IMR-90 (cell line): Measurements from ENCODE around the gene PDGFA. TPM values are rescaled to one million over a fixed set of nuclear protein-coding genes. Genes with fewer than 3 reads are reported as not detected.

Experiments
- ATAC-seq: fragments of 200-7000 bp; cut with Tn5 transposase; 2 replicates; pipeline ENCODE4 v1.9.1; 2020; ENCODE audit warnings: low read depth, mild to moderate bottlenecking, moderate library complexity
- BruUV-seq: library from RNA; stranded (reverse); fragments of 400-500 nt; replicated peaks from 2 replicates; lab custom pipeline; 2021; lab: Mats Ljungman, UMichigan
- CTCF ChIA-PET: fragments of 300-600 bp; formaldehyde crosslinking; extraction: SDS; loops from one replicate; lab custom pipeline; 2021; ENCODE audit warnings: antibody characterized with exemption; lab: Yijun Ruan, JAX
- POLR2A ChIA-PET: fragments of 300-600 bp; sonication (Branson Sonifier 250); formaldehyde crosslinking; loops from one replicate; lab custom pipeline; 2022; ENCODE audit warnings: antibody characterized with exemption; ENCODE audit not compliant: unreplicated experiment; lab: Charles Lee
- DNase-seq: peaks from one replicate; pipeline ENCODE4 v3.0.0; 2013
- H2AFZ ChIP-seq: replicated peaks from 2 replicates; pipeline ENCODE3; 2013; ENCODE audit warnings: low read length, mild to moderate bottlenecking; ENCODE audit not compliant: poor library complexity
- H2AK5ac ChIP-seq: 2 replicates; pipeline ENCODE4 v1.6.1; 2013; ENCODE audit warnings: low read depth, low read length, inconsistent platforms
- H2AK9ac ChIP-seq: replicated peaks from 2 replicates; pipeline ENCODE3; 2013; ENCODE audit warnings: mild to moderate bottlenecking, low read depth, low read length, moderate library complexity; ENCODE audit not compliant: poor library complexity
- H2BK120ac ChIP-seq: 2 replicates; pipeline ENCODE4 v1.6.1; 2013; ENCODE audit warnings: low read depth, low read length, inconsistent platforms
- H2BK15ac ChIP-seq: 3 replicates; pipeline ENCODE4 v1.6.1; 2013; ENCODE audit warnings: low read depth, low read length, inconsistent platforms
- H2BK20ac ChIP-seq: 2 replicates; pipeline ENCODE4 v1.6.1; 2013; ENCODE audit warnings: low read depth, mild to moderate bottlenecking, inconsistent platforms, low read length, moderate library complexity
- H2BK5ac ChIP-seq: 2 replicates; pipeline ENCODE4 v1.6.1; 2013; ENCODE audit warnings: mild to moderate bottlenecking, low read depth, low read length, inconsistent platforms; ENCODE audit not compliant: poor library complexity, severe bottlenecking
- H3K14ac ChIP-seq: replicated peaks from 2 replicates; pipeline ENCODE4 v1.6.1; 2013; ENCODE audit warnings: low read depth, low read length, inconsistent platforms
- H3K18ac ChIP-seq: 2 replicates; pipeline ENCODE4 v1.6.1; 2013; ENCODE audit warnings: low read depth, low read length, control low read depth
- H3K23ac ChIP-seq: 2 replicates; pipeline ENCODE4 v1.6.1; 2013; ENCODE audit warnings: low read depth, low read length, inconsistent platforms
- H3K27ac ChIP-seq: 2 replicates; pipeline ENCODE4 v1.5.1; 2013; ENCODE audit warnings: mild to moderate bottlenecking, control low read depth, low read length; ENCODE audit not compliant: insufficient read depth
- H3K27me3 ChIP-seq: 2 replicates; pipeline ENCODE4 v1.6.1; 2013; ENCODE audit warnings: low read length; ENCODE audit not compliant: control insufficient read depth, insufficient read depth
- H3K36me3 ChIP-seq: 2 replicates; pipeline ENCODE4 v1.6.1; 2013; ENCODE audit warnings: low read length, mixed read lengths; ENCODE audit not compliant: control insufficient read depth, insufficient read depth
- H3K4ac ChIP-seq: 2 replicates; pipeline ENCODE4 v1.6.1; 2013; ENCODE audit warnings: low read depth, low read length, inconsistent platforms
- H3K4me1 ChIP-seq: 2 replicates; pipeline ENCODE4 v1.6.1; 2013; ENCODE audit warnings: low read length, mixed read lengths; ENCODE audit not compliant: control insufficient read depth, insufficient read depth
- H3K4me2 ChIP-seq: 2 replicates; pipeline ENCODE4 v1.6.1; 2013; ENCODE audit warnings: low read depth, mild to moderate bottlenecking, control low read depth, low read length, moderate library complexity
- H3K4me3 ChIP-seq: 2 replicates; pipeline ENCODE4 v1.5.1; 2013; ENCODE audit warnings: low read depth, mild to moderate bottlenecking, control low read depth, low read length, moderate library complexity; ENCODE audit not compliant: insufficient read depth
- H3K56ac ChIP-seq: 2 replicates; pipeline ENCODE4 v1.6.1; 2013; ENCODE audit warnings: low read length, inconsistent platforms; ENCODE audit not compliant: insufficient read depth; ENCODE audit errors: extremely low read depth
- H3K79me1 ChIP-seq, 2 experiments: 2 replicates each; pipeline ENCODE4 v1.6.1; 2013; ENCODE audit warnings: low read length in 2 of 2, inconsistent platforms in 1 of 2, low read depth in 1 of 2
- H3K9ac ChIP-seq: 2 replicates; pipeline ENCODE4 v1.6.1; 2013; ENCODE audit warnings: low read depth, low read length, control low read depth
- H3K9me1 ChIP-seq: 2 replicates; pipeline ENCODE4 v1.6.1; 2013; ENCODE audit warnings: low read length, inconsistent platforms; ENCODE audit not compliant: insufficient read depth
- H3K9me3 ChIP-seq: 2 replicates; pipeline ENCODE4 v1.6.1; 2013; ENCODE audit warnings: low read length; ENCODE audit not compliant: control insufficient read depth, insufficient read depth
- H4K20me1 ChIP-seq: 2 replicates; pipeline ENCODE4 v1.6.1; 2013; ENCODE audit warnings: low read length, inconsistent platforms; ENCODE audit not compliant: insufficient read depth
- H4K5ac ChIP-seq: 2 replicates; pipeline ENCODE4 v1.6.1; 2013; ENCODE audit warnings: mild to moderate bottlenecking, low read depth, low read length, control low read depth
- H4K8ac ChIP-seq, 2 experiments: 2 replicates each; pipeline ENCODE4 v1.6.1; 2013; ENCODE audit warnings: low read depth in 2 of 2, low read length in 2 of 2, control low read depth in 1 of 2, inconsistent platforms in 1 of 2
- H4K91ac ChIP-seq: 2 replicates; pipeline ENCODE4 v1.6.1; 2013; ENCODE audit warnings: low read depth, low read length, inconsistent platforms; ENCODE audit not compliant: insufficient read depth
- BHLHE40 ChIP-seq: fragments of 150-350 bp; IDR thresholded peaks from 2 replicates; pipeline ENCODE4 v1.6.1; 2016; ENCODE audit warnings: mild to moderate bottlenecking, low read depth, low read length
- CEBPB ChIP-seq: IDR thresholded peaks from 2 replicates; pipeline ENCODE4 v1.6.1; 2012; ENCODE audit warnings: low read depth, low read length, improper control_type of control experiment
- CHD1 ChIP-seq: IDR thresholded peaks from 2 replicates; pipeline ENCODE4 v1.6.1; 2012; ENCODE audit warnings: low read depth, low read length, improper control_type of control experiment
- FOS ChIP-seq: fragments of 150-350 bp; IDR thresholded peaks from 2 replicates; pipeline ENCODE4 v1.6.1; 2016; ENCODE audit warnings: low read depth, low read length
- MAFK ChIP-seq: IDR thresholded peaks from 2 replicates; pipeline ENCODE4 v1.6.1; 2012; ENCODE audit warnings: low read depth, low read length, improper control_type of control experiment
- MAZ ChIP-seq: IDR thresholded peaks from 2 replicates; pipeline ENCODE4 v1.6.1; 2012; ENCODE audit warnings: low read depth, mild to moderate bottlenecking, low read length, improper control_type of control experiment, moderate library complexity, borderline replicate concordance
- MXI1 ChIP-seq: IDR thresholded peaks from 2 replicates; pipeline ENCODE4 v1.6.1; 2012; ENCODE audit warnings: low read depth, mild to moderate bottlenecking, low read length, moderate library complexity, borderline replicate concordance
- NFE2L2 ChIP-seq: fragments of 150-350 bp; IDR thresholded peaks from 2 replicates; pipeline ENCODE4 v1.6.1; 2016; ENCODE audit warnings: low read depth, mild to moderate bottlenecking, low read length
- POLR2A ChIP-seq: IDR thresholded peaks from 2 replicates; pipeline ENCODE4 v1.6.1; 2012; ENCODE audit warnings: mild to moderate bottlenecking, low read depth, low read length
- RAD21 ChIP-seq: IDR thresholded peaks from 2 replicates; pipeline ENCODE4 v1.6.1; 2012; ENCODE audit warnings: low read length, improper control_type of control experiment
- RCOR1 ChIP-seq: IDR thresholded peaks from 2 replicates; pipeline ENCODE4 v1.6.1; 2012; ENCODE audit warnings: mild to moderate bottlenecking, low read length, improper control_type of control experiment; ENCODE audit not compliant: insufficient replicate concordance
- RFX5 ChIP-seq: IDR thresholded peaks from 2 replicates; pipeline ENCODE4 v1.8.0; 2012; ENCODE audit warnings: low read depth, mild to moderate bottlenecking, low read length, moderate library complexity
- SMC3 ChIP-seq: fragments of 150-350 bp; IDR thresholded peaks from 2 replicates; pipeline ENCODE4 v1.6.1; 2016; ENCODE audit warnings: low read depth, mild to moderate bottlenecking, antibody characterized with exemption, low read length, moderate library complexity
- WGBS, 2 experiments: methylation state at CpG; one replicate each; pipeline versions ENCODE4 v1.1.5 to v1.1.7; 2013; ENCODE audit warnings: missing lambda C conversion rate in 2 of 2; ENCODE audit not compliant: insufficient read length in 1 of 2; ENCODE audit errors: extremely low coverage in 2 of 2; 5-methylcytosine and 5-hydroxymethylcytosine counted together
- dilution Hi-C: fragments of 300-500 bp; cut with HindIII; formaldehyde crosslinking; loops from one replicate; pipeline ENCODE4 v1.14.3; 2018; ENCODE audit warnings: low sequenced_read_pairs; ENCODE audit not compliant: unreplicated experiment
- in situ Hi-C: fragments of 300-500 bp; cut with MboI; formaldehyde crosslinking; loops from 3 replicates; pipeline ENCODE4 v1.14.3; 2019; ENCODE audit warnings: low sequenced_read_pairs, inconsistent platforms, mixed read lengths
- intact Hi-C: fragments of 100-400 bp; cut with micrococcal nuclease; formaldehyde crosslinking; loops from 2 replicates; pipeline ENCODE4 v1.10.0; 2022
- polyA plus RNA-seq, 3 experiments: library from polyadenylated mRNA; depleted of rRNA; stranded (reverse); fragments of >200 nt; gene quantifications; 2 replicates each; pipeline ENCODE4 v1.2.3, GENCODE V29; 2012; ENCODE audit warnings: low replicate concordance in 1 of 3
- total RNA-seq: library from RNA; depleted of rRNA; stranded (reverse); fragments of >200 nt; gene quantifications from 2 replicates; pipeline ENCODE4 v1.2.3, GENCODE V29; 2012
- TF ChIP-seq, protein P1 (sequence below): fragments of 150-350 bp; IDR thresholded peaks from 2 replicates; pipeline ENCODE4 v1.6.1; 2016; ENCODE audit warnings: low read depth, mild to moderate bottlenecking, low read length, moderate library complexity, borderline replicate concordance
- TF ChIP-seq, protein P2 (sequence below): fragments of 150-350 bp; IDR thresholded peaks from 2 replicates; pipeline ENCODE4 v1.6.1; 2017; ENCODE audit warnings: mild to moderate bottlenecking, antibody characterized with exemption, low read length, low read depth
- TF ChIP-seq, protein P3 (sequence below): conservative IDR thresholded peaks from 2 replicates; pipeline ENCODE4 v1.5.1; 2012; ENCODE audit warnings: mild to moderate bottlenecking, low read depth, low read length, improper control_type of control experiment

Gene PDGFA
- total and polyA plus RNA-seq, 2 of the 4 experiments (the other 2 are of a cell fraction) = 3.3 to 3.8 TPM

DNA sequence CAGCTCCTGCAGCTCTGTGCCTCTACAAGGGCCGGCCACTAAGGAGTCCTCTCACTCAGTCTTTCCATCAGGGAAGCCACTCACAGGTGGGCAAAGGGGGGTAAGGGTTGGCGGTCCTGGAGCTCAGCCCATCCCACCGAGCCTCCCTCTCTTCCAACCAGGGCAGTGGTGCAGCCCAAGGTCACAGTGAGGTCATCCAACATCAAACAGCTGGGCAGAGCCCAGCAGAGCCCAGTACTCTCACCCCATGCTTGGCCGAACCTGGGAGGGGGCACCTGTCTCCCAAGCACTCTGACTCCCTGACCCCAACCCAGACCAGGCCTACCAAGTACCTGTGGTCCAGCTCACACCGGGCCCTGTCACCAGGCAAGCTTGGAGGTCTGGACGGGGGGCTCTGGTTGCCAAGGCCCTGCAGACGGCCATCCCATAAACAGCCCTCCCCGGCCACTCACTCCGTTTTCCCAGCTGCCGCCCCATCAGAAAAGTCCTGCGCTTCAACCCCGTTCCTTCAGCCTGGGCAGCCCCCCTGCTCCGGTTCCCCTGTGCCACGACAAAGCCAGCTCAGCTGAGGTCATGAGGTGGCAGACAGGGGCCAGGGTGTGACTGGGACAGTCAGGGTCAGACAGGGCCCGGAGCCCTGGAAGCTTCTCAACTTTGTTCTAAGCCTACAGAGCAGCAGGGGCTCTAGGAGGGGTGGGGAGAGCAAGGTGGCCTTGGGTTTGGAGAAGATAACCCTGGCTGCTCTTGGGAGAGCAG, 27.5 kb downstream of the PDGFA start:
- Histone ChIP-seq H3K27me3 (peaks cover 19% of the 10 kb centered on the region), H4K91ac (no peak overlapping the region), H3K23ac (no peak overlapping the region), H3K9me1 (no peaks in the 10 kb centered on the region), H2BK20ac (no peak overlapping the region), H2BK5ac (no peak overlapping the region), H4K20me1 (no peaks in the 10 kb centered on the region; the same call in 1 of the 2 replicates), H3K56ac (no peak overlapping the region), H3K36me3 (no peaks in the 10 kb centered on the region), H4K5ac (no peak overlapping the region), H2AFZ (no peak overlapping the region), H3K9ac (no peak overlapping the region), H3K4me3 (no peak overlapping the region), H2BK15ac (no peak overlapping the region), H3K4me2 (no peak overlapping the region), H3K9me3 (no peaks in the 10 kb centered on the region; the same call in 1 of the 2 replicates), H4K8ac (no peak overlapping the region), H2AK5ac (no peak overlapping the region), H3K79me1 (no peaks in the 10 kb centered on the region), H3K14ac (no peak overlapping the region), H3K18ac (no peak overlapping the region), H3K27ac (no peak overlapping the region), H3K4me1 (no peaks in the 10 kb centered on the region), H2AK9ac (no peak overlapping the region), H3K4ac (no peak overlapping the region), H2BK120ac (no peak overlapping the region)
- ChIA-PET POLR2A (no interaction called here), CTCF (no interaction called here)
- TF ChIP-seq, protein P1, sequence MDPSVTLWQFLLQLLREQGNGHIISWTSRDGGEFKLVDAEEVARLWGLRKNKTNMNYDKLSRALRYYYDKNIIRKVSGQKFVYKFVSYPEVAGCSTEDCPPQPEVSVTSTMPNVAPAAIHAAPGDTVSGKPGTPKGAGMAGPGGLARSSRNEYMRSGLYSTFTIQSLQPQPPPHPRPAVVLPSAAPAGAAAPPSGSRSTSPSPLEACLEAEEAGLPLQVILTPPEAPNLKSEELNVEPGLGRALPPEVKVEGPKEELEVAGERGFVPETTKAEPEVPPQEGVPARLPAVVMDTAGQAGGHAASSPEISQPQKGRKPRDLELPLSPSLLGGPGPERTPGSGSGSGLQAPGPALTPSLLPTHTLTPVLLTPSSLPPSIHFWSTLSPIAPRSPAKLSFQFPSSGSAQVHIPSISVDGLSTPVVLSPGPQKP = no peak
- TF ChIP-seq MAZ (no peak), BHLHE40 (no peak), NFE2L2 (no peak), CHD1 (no peak), FOS (no peak), RAD21 (no peak), RCOR1 (no peak), POLR2A (no peak), MXI1 (no peak), CEBPB (no peak), SMC3 (no peak), RFX5 (no peak), MAFK (no peak)
- TF ChIP-seq, protein P2, sequence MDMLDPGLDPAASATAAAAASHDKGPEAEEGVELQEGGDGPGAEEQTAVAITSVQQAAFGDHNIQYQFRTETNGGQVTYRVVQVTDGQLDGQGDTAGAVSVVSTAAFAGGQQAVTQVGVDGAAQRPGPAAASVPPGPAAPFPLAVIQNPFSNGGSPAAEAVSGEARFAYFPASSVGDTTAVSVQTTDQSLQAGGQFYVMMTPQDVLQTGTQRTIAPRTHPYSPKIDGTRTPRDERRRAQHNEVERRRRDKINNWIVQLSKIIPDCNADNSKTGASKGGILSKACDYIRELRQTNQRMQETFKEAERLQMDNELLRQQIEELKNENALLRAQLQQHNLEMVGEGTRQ = no peak
- TF ChIP-seq, protein P3, sequence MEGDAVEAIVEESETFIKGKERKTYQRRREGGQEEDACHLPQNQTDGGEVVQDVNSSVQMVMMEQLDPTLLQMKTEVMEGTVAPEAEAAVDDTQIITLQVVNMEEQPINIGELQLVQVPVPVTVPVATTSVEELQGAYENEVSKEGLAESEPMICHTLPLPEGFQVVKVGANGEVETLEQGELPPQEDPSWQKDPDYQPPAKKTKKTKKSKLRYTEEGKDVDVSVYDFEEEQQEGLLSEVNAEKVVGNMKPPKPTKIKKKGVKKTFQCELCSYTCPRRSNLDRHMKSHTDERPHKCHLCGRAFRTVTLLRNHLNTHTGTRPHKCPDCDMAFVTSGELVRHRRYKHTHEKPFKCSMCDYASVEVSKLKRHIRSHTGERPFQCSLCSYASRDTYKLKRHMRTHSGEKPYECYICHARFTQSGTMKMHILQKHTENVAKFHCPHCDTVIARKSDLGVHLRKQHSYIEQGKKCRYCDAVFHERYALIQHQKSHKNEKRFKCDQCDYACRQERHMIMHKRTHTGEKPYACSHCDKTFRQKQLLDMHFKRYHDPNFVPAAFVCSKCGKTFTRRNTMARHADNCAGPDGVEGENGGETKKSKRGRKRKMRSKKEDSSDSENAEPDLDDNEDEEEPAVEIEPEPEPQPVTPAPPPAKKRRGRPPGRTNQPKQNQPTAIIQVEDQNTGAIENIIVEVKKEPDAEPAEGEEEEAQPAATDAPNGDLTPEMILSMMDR = no peak
- dilution Hi-C loops (no loop called here), intact Hi-C loops (no loop called here), in situ Hi-C loops (no loop called here)
- DNase-seq = no peak
- BruUV-seq = no TSS peak
- WGBS, 2 experiments = 31% methylated on average over 3 of the region's 15 CpGs; no CpG with 5 or more reads in 1 of the 2 experiments
- no peak for ATAC-seq
